ENCODE measurements around the gene GFY.

DNA sequence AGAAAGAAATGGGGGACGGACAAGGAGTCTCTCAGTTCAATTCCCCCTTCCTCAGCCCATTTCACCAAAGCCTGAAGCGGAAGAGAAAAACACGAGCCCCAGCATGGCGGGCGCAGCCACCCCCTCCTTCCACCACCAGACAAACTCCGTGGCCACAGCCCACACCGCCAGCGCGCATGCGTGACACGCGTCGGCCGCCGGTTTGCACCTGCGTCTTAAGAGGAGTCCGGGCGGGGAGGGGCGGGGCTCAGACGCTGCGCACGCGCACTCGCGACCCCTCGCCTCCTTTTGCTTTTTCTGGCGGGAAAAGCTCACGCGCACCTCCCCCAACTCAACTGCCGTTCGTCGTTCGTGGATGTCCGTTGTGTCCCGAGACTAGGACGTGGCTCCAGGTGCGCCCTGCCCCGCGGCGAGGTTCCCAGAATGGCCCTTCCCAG, 37.2 kb upstream of the GFY start, which contains the start of gene KASH5:
- TF ChIP-seq EZH2 (IDR thresholded peaks at IDR 0.05; ENCODE audit: borderline replicate concordance, insufficient read depth, low read length, poor library complexity, severe bottlenecking) (no peak), POLR2AphosphoS5 (IDR thresholded peaks at IDR 0.05) (no peak)
